ENCODE data around the gene LY6G6F.

LY6G6F gene

DNA sequence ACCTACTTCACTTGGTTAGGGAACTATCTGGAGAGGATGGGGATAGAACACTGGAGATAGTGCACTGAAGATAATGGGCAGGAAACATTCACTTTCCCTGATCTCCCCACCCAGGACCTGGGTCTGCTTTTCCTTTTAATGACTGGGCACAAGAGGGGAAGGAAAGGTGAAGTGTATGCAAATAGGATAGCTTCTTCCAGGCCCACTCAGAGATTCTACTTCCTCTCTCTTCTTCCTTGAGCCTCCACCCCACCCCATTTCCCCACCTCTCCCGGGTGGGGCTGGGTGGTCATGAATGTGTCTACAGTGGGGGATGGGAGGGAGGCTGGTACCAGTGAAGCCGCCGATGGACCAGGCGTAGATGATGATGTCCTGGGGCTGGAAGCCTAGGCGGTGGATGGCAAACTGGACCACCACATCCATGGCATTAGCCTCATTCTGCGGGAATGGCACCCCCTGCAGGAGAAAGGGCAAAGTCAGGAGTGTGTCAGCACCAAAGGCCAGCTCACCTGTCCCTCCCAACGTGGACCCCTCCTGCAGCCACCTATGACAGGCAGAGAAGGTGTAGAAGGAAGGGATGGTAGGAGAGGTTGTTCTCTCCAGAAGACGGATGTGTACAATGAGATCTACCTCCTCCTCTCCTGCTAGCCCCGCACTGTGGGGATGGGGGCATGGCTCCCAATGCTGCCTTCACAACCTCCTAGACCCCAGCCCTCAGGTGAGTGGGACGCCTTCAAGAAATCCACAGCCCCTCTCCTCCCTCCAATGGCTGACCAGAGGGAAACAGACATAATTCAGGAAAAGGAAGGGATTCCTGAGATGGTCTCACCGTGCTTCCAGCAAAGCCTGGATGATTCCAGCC lies 17.2 kb upstream of the LY6G6F start:
- TF ChIP-seq, protein P1, sequence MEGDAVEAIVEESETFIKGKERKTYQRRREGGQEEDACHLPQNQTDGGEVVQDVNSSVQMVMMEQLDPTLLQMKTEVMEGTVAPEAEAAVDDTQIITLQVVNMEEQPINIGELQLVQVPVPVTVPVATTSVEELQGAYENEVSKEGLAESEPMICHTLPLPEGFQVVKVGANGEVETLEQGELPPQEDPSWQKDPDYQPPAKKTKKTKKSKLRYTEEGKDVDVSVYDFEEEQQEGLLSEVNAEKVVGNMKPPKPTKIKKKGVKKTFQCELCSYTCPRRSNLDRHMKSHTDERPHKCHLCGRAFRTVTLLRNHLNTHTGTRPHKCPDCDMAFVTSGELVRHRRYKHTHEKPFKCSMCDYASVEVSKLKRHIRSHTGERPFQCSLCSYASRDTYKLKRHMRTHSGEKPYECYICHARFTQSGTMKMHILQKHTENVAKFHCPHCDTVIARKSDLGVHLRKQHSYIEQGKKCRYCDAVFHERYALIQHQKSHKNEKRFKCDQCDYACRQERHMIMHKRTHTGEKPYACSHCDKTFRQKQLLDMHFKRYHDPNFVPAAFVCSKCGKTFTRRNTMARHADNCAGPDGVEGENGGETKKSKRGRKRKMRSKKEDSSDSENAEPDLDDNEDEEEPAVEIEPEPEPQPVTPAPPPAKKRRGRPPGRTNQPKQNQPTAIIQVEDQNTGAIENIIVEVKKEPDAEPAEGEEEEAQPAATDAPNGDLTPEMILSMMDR (IDR thresholded peaks at IDR 0.05; ENCODE audit: insufficient read depth, low read depth, low read length, missing control alignments) = peak; percentile 49
- H3K4me3 ChIP-seq (ENCODE audit: low read length) = no peak overlapping the region
- no peak for DNase-seq (ENCODE audit: low read depth)

DNA sequence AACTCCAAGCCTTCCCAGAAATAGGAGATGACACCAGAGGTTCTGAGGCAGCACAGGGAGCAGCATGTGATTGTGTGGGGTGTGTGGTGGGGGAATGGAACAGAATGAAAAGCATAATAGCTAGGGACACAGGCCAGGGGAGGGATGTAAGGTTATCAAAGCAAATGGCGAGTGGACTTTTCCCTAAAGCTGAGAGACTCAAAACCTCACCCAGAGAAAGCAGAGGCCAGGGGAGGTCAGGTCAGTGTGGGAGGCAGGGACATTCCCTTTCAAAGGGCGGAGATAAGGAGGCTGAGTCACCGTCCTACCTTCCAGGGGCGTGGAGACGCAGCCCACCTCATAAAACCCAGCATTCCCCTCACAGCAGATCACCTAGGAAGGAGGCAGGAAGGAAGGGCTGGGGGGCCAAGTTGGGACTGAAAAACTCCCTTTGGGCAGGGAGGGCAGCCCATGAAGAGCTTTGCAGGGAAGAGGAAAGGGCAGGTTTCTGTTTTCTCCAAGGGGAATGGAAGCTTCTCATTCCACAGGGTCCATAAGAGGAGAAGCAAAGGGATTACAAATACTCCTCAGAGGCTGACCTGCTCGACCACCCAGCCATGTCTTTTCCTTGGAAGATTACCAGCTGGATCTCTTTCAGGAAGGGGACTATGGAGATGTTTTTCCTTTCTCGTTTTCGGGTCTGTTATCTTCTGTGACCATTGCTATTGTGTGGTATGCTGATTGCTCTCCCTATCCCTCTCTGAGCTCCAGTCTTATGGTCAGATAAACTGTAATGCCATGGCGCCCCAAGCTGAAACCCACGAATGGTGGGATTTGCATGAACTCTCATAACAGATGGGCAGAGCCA lies 16.2 kb upstream of the LY6G6F start:
- no peak overlapping the region for H3K4me3 ChIP-seq (ENCODE audit: low read length)
- DNase-seq (ENCODE audit: low read depth) = no peak
- TF ChIP-seq, protein P1 (IDR thresholded peaks at IDR 0.05; ENCODE audit: insufficient read depth, low read depth, low read length, missing control alignments) = no peak

DNA sequence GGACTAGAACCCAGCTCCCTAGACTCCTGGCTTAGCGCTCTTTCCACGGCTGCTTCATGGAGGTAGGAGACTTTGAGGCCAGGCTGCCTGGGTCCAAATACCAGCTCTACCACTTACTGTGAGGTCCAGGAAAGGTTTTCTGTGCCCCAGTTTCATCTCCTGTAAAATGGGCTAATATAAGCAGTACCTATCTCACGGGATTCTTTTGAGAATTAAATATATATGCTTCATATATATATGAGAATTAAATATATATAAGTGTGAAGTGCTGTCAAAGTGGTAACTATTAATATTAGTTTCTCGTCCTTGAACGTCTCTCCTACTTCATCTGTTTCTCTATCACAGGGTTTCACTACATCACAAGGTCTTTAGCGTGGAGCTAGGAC lies 15.6 kb upstream of the LY6G6F start:
- H3K4me3 ChIP-seq (ENCODE audit: low read length) = no peak overlapping the region
- DNase-seq (ENCODE audit: low read depth) = no peak
- TF ChIP-seq, protein P1 (IDR thresholded peaks at IDR 0.05; ENCODE audit: insufficient read depth, low read depth, low read length, missing control alignments) = no peak

DNA sequence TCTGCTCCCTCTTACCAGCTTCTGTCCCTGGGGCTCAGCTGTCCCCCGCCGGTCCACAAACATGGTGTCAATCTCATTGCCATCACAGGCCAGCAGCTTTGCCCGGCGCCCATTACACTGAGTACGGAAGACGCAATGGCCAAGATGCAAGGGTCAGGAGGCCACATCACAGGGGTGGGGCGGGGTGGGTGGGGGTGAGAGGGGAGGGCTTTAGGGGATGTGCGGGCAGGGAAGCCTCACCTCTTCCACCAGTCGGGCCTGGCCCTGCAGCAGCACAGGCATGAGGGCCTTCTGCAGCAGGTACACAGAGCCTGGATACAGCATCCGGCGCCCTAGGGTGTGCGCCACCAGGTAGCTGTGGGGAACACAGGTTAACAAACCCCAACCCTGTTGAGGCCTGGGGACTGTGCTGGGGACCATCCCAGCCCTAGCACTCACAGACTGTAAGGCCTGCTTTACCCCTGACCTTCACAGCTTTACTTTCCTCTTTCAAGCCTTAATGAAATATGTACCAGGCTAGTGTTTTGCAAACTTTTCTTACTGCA lies 15.0 kb upstream of the LY6G6F start:
- DNase-seq (ENCODE audit: low read depth) = no peak
- TF ChIP-seq, protein P1 (IDR thresholded peaks at IDR 0.05; ENCODE audit: insufficient read depth, low read depth, low read length, missing control alignments) = no peak
- H3K4me3 ChIP-seq (ENCODE audit: low read length) = no peak overlapping the region

DNA sequence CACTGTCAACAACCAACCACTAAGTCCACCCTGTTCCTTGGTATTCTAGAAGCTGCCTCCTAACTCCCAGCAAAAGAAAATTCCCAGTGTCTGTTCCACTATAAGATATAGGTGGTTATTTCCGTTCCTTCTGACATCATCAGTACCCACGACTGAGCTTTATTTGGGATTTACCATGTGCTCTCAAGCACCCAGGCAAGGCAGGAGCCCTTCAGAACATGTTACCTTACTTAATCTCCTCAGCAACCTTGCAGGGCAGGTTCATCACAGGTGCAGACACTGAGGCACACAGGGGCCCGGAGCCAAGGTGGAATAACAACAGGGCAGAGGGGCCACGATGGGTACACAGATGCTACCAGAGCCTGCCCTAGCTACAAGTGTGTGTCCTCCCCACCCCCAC lies 14.3 kb upstream of the LY6G6F start:
- TF ChIP-seq, protein P1 (IDR thresholded peaks at IDR 0.05; ENCODE audit: insufficient read depth, low read depth, low read length, missing control alignments) = no peak
- no peak for DNase-seq (ENCODE audit: low read depth)
- no peak overlapping the region for H3K4me3 ChIP-seq (ENCODE audit: low read length)

DNA sequence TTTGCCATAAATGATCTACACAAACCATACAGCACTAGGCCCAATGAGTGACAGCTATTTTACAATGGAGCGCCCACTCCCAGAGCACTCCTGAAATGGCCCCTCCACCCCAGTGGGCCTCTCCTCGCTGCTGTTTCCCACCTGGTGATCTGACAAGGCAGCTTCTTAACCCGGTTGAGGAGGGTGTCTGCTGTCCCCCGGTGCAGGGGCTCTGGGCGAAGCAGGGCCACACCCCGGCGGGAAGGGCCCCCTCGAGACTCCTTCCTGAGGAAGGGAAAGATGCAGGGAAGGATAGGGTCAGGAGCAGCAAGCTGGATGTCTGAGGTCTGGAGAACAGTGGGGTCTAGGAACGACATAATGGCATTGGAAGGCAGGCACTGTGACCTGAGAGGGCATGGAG lies 13.8 kb upstream of the LY6G6F start:
- no peak for DNase-seq (ENCODE audit: low read depth)
- TF ChIP-seq, protein P1 (IDR thresholded peaks at IDR 0.05; ENCODE audit: insufficient read depth, low read depth, low read length, missing control alignments) = no peak
- H3K4me3 ChIP-seq (ENCODE audit: low read length) = no peak overlapping the region
